IMR-90 (cell line): Measurements from ENCODE around the gene TCP11L1. TPM values are rescaled to one million over a fixed set of nuclear protein-coding genes. Genes with fewer than 3 reads are reported as not detected.

Experiments used
- ATAC-seq: fragments of 200-7000 bp; cut with Tn5 transposase; 2 replicates; pipeline ENCODE4 v1.9.1; 2020; ENCODE audit warnings: low read depth, mild to moderate bottlenecking, moderate library complexity
- BruUV-seq: library from RNA; stranded (reverse); fragments of 400-500 nt; replicated peaks from 2 replicates; lab custom pipeline; 2021; lab: Mats Ljungman, UMichigan
- CTCF ChIA-PET: fragments of 300-600 bp; formaldehyde crosslinking; extraction: SDS; loops from one replicate; lab custom pipeline; 2021; ENCODE audit warnings: antibody characterized with exemption; lab: Yijun Ruan, JAX
- POLR2A ChIA-PET: fragments of 300-600 bp; sonication (Branson Sonifier 250); formaldehyde crosslinking; loops from one replicate; lab custom pipeline; 2022; ENCODE audit warnings: antibody characterized with exemption; ENCODE audit not compliant: unreplicated experiment; lab: Charles Lee
- DNase-seq: peaks from one replicate; pipeline ENCODE4 v3.0.0; 2013
- H2AFZ ChIP-seq: replicated peaks from 2 replicates; pipeline ENCODE3; 2013; ENCODE audit warnings: low read length, mild to moderate bottlenecking; ENCODE audit not compliant: poor library complexity
- H2AK5ac ChIP-seq: 2 replicates; pipeline ENCODE4 v1.6.1; 2013; ENCODE audit warnings: low read depth, low read length, inconsistent platforms
- H2AK9ac ChIP-seq: replicated peaks from 2 replicates; pipeline ENCODE3; 2013; ENCODE audit warnings: mild to moderate bottlenecking, low read depth, low read length, moderate library complexity; ENCODE audit not compliant: poor library complexity
- H2BK120ac ChIP-seq: 2 replicates; pipeline ENCODE4 v1.6.1; 2013; ENCODE audit warnings: low read depth, low read length, inconsistent platforms
- H2BK15ac ChIP-seq: 3 replicates; pipeline ENCODE4 v1.6.1; 2013; ENCODE audit warnings: low read depth, low read length, inconsistent platforms
- H2BK20ac ChIP-seq: 2 replicates; pipeline ENCODE4 v1.6.1; 2013; ENCODE audit warnings: low read depth, mild to moderate bottlenecking, inconsistent platforms, low read length, moderate library complexity
- H2BK5ac ChIP-seq: 2 replicates; pipeline ENCODE4 v1.6.1; 2013; ENCODE audit warnings: mild to moderate bottlenecking, low read depth, low read length, inconsistent platforms; ENCODE audit not compliant: poor library complexity, severe bottlenecking
- H3K14ac ChIP-seq: replicated peaks from 2 replicates; pipeline ENCODE4 v1.6.1; 2013; ENCODE audit warnings: low read depth, low read length, inconsistent platforms
- H3K18ac ChIP-seq: 2 replicates; pipeline ENCODE4 v1.6.1; 2013; ENCODE audit warnings: low read depth, low read length, control low read depth
- H3K23ac ChIP-seq: 2 replicates; pipeline ENCODE4 v1.6.1; 2013; ENCODE audit warnings: low read depth, low read length, inconsistent platforms
- H3K27ac ChIP-seq: 2 replicates; pipeline ENCODE4 v1.5.1; 2013; ENCODE audit warnings: mild to moderate bottlenecking, control low read depth, low read length; ENCODE audit not compliant: insufficient read depth
- H3K27me3 ChIP-seq: 2 replicates; pipeline ENCODE4 v1.6.1; 2013; ENCODE audit warnings: low read length; ENCODE audit not compliant: control insufficient read depth, insufficient read depth
- H3K36me3 ChIP-seq: 2 replicates; pipeline ENCODE4 v1.6.1; 2013; ENCODE audit warnings: low read length, mixed read lengths; ENCODE audit not compliant: control insufficient read depth, insufficient read depth
- H3K4ac ChIP-seq: 2 replicates; pipeline ENCODE4 v1.6.1; 2013; ENCODE audit warnings: low read depth, low read length, inconsistent platforms
- H3K4me1 ChIP-seq: 2 replicates; pipeline ENCODE4 v1.6.1; 2013; ENCODE audit warnings: low read length, mixed read lengths; ENCODE audit not compliant: control insufficient read depth, insufficient read depth
- H3K4me2 ChIP-seq: 2 replicates; pipeline ENCODE4 v1.6.1; 2013; ENCODE audit warnings: low read depth, mild to moderate bottlenecking, control low read depth, low read length, moderate library complexity
- H3K4me3 ChIP-seq: 2 replicates; pipeline ENCODE4 v1.5.1; 2013; ENCODE audit warnings: low read depth, mild to moderate bottlenecking, control low read depth, low read length, moderate library complexity; ENCODE audit not compliant: insufficient read depth
- H3K56ac ChIP-seq: 2 replicates; pipeline ENCODE4 v1.6.1; 2013; ENCODE audit warnings: low read length, inconsistent platforms; ENCODE audit not compliant: insufficient read depth; ENCODE audit errors: extremely low read depth
- H3K79me1 ChIP-seq, 2 experiments: 2 replicates each; pipeline ENCODE4 v1.6.1; 2013; ENCODE audit warnings: low read length in 2 of 2, inconsistent platforms in 1 of 2, low read depth in 1 of 2
- H3K9ac ChIP-seq: 2 replicates; pipeline ENCODE4 v1.6.1; 2013; ENCODE audit warnings: low read depth, low read length, control low read depth
- H3K9me1 ChIP-seq: 2 replicates; pipeline ENCODE4 v1.6.1; 2013; ENCODE audit warnings: low read length, inconsistent platforms; ENCODE audit not compliant: insufficient read depth
- H3K9me3 ChIP-seq: 2 replicates; pipeline ENCODE4 v1.6.1; 2013; ENCODE audit warnings: low read length; ENCODE audit not compliant: control insufficient read depth, insufficient read depth
- H4K20me1 ChIP-seq: 2 replicates; pipeline ENCODE4 v1.6.1; 2013; ENCODE audit warnings: low read length, inconsistent platforms; ENCODE audit not compliant: insufficient read depth
- H4K5ac ChIP-seq: 2 replicates; pipeline ENCODE4 v1.6.1; 2013; ENCODE audit warnings: mild to moderate bottlenecking, low read depth, low read length, control low read depth
- H4K8ac ChIP-seq, 2 experiments: 2 replicates each; pipeline ENCODE4 v1.6.1; 2013; ENCODE audit warnings: low read depth in 2 of 2, low read length in 2 of 2, control low read depth in 1 of 2, inconsistent platforms in 1 of 2
- H4K91ac ChIP-seq: 2 replicates; pipeline ENCODE4 v1.6.1; 2013; ENCODE audit warnings: low read depth, low read length, inconsistent platforms; ENCODE audit not compliant: insufficient read depth
- BHLHE40 ChIP-seq: fragments of 150-350 bp; IDR thresholded peaks from 2 replicates; pipeline ENCODE4 v1.6.1; 2016; ENCODE audit warnings: mild to moderate bottlenecking, low read depth, low read length
- CEBPB ChIP-seq: IDR thresholded peaks from 2 replicates; pipeline ENCODE4 v1.6.1; 2012; ENCODE audit warnings: low read depth, low read length, improper control_type of control experiment
- CHD1 ChIP-seq: IDR thresholded peaks from 2 replicates; pipeline ENCODE4 v1.6.1; 2012; ENCODE audit warnings: low read depth, low read length, improper control_type of control experiment
- ELK1 ChIP-seq: fragments of 150-350 bp; IDR thresholded peaks from 2 replicates; pipeline ENCODE4 v1.6.1; 2016; ENCODE audit warnings: low read depth, mild to moderate bottlenecking, low read length, moderate library complexity, borderline replicate concordance
- FOS ChIP-seq: fragments of 150-350 bp; IDR thresholded peaks from 2 replicates; pipeline ENCODE4 v1.6.1; 2016; ENCODE audit warnings: low read depth, low read length
- MAFK ChIP-seq: IDR thresholded peaks from 2 replicates; pipeline ENCODE4 v1.6.1; 2012; ENCODE audit warnings: low read depth, low read length, improper control_type of control experiment
- MAZ ChIP-seq: IDR thresholded peaks from 2 replicates; pipeline ENCODE4 v1.6.1; 2012; ENCODE audit warnings: low read depth, mild to moderate bottlenecking, low read length, improper control_type of control experiment, moderate library complexity, borderline replicate concordance
- MXI1 ChIP-seq: IDR thresholded peaks from 2 replicates; pipeline ENCODE4 v1.6.1; 2012; ENCODE audit warnings: low read depth, mild to moderate bottlenecking, low read length, moderate library complexity, borderline replicate concordance
- NFE2L2 ChIP-seq: fragments of 150-350 bp; IDR thresholded peaks from 2 replicates; pipeline ENCODE4 v1.6.1; 2016; ENCODE audit warnings: low read depth, mild to moderate bottlenecking, low read length
- POLR2A ChIP-seq: IDR thresholded peaks from 2 replicates; pipeline ENCODE4 v1.6.1; 2012; ENCODE audit warnings: mild to moderate bottlenecking, low read depth, low read length
- RAD21 ChIP-seq: IDR thresholded peaks from 2 replicates; pipeline ENCODE4 v1.6.1; 2012; ENCODE audit warnings: low read length, improper control_type of control experiment
- RCOR1 ChIP-seq: IDR thresholded peaks from 2 replicates; pipeline ENCODE4 v1.6.1; 2012; ENCODE audit warnings: mild to moderate bottlenecking, low read length, improper control_type of control experiment; ENCODE audit not compliant: insufficient replicate concordance
- RFX5 ChIP-seq: IDR thresholded peaks from 2 replicates; pipeline ENCODE4 v1.8.0; 2012; ENCODE audit warnings: low read depth, mild to moderate bottlenecking, low read length, moderate library complexity
- SMC3 ChIP-seq: fragments of 150-350 bp; IDR thresholded peaks from 2 replicates; pipeline ENCODE4 v1.6.1; 2016; ENCODE audit warnings: low read depth, mild to moderate bottlenecking, antibody characterized with exemption, low read length, moderate library complexity
- WGBS, 2 experiments: methylation state at CpG; one replicate each; pipeline versions ENCODE4 v1.1.5 to v1.1.7; 2013; ENCODE audit warnings: missing lambda C conversion rate in 2 of 2; ENCODE audit not compliant: insufficient read length in 1 of 2; ENCODE audit errors: extremely low coverage in 2 of 2; 5-methylcytosine and 5-hydroxymethylcytosine counted together
- dilution Hi-C: fragments of 300-500 bp; cut with HindIII; formaldehyde crosslinking; loops from one replicate; pipeline ENCODE4 v1.14.3; 2018; ENCODE audit warnings: low sequenced_read_pairs; ENCODE audit not compliant: unreplicated experiment
- in situ Hi-C: fragments of 300-500 bp; cut with MboI; formaldehyde crosslinking; loops from 3 replicates; pipeline ENCODE4 v1.14.3; 2019; ENCODE audit warnings: low sequenced_read_pairs, inconsistent platforms, mixed read lengths
- intact Hi-C: fragments of 100-400 bp; cut with micrococcal nuclease; formaldehyde crosslinking; loops from 2 replicates; pipeline ENCODE4 v1.10.0; 2022
- polyA plus RNA-seq, 3 experiments: library from polyadenylated mRNA; depleted of rRNA; stranded (reverse); fragments of >200 nt; gene quantifications; 2 replicates each; pipeline ENCODE4 v1.2.3, GENCODE V29; 2012; ENCODE audit warnings: low replicate concordance in 1 of 3
- total RNA-seq: library from RNA; depleted of rRNA; stranded (reverse); fragments of >200 nt; gene quantifications from 2 replicates; pipeline ENCODE4 v1.2.3, GENCODE V29; 2012
- TF ChIP-seq, protein P1 (sequence below): fragments of 150-350 bp; IDR thresholded peaks from 2 replicates; pipeline ENCODE4 v1.6.1; 2017; ENCODE audit warnings: mild to moderate bottlenecking, antibody characterized with exemption, low read length, low read depth
- TF ChIP-seq, protein P2 (sequence below): conservative IDR thresholded peaks from 2 replicates; pipeline ENCODE4 v1.5.1; 2012; ENCODE audit warnings: mild to moderate bottlenecking, low read depth, low read length, improper control_type of control experiment

The TCP11L1 gene
- total and polyA plus RNA-seq, 2 of the 4 experiments (the other 2 are of a cell fraction), result 13.9 to 17.4 TPM

- H4K5ac ChIP-seq, result no peak overlapping the region
- CTCF ChIA-PET, result interaction anchor here (0.6 kb wide), 1 partner anchor 106 kb away, joined by 3 read pairs; no protein-coding TSS in a partner anchor
- H4K20me1 ChIP-seq, result no peaks in the 10 kb centered on the region
- H2BK15ac ChIP-seq, result no peak overlapping the region
- no peak overlapping the region for H2AK5ac ChIP-seq
- DNase-seq (no peak), ATAC-seq (no peak)
- H3K56ac ChIP-seq, result no peak overlapping the region
- H3K9ac ChIP-seq, result no peak overlapping the region
- peaks cover 6% of the 10 kb centered on the region; the same call in 1 of the 2 replicates for H3K9me1 ChIP-seq
- H2BK20ac ChIP-seq, result no peak overlapping the region
- H3K4me3 ChIP-seq, result no peak overlapping the region
- no peaks in the 10 kb centered on the region for H3K4me1 ChIP-seq
- in situ Hi-C loops (loop anchor here (25.0 kb wide), 2 partner anchors 215 to 465 kb away; partner anchors contain the start of genes EIF3M and PRRG4), intact Hi-C loops (loop anchor here (5.0 kb wide), 1 partner anchor 155 kb away; no protein-coding TSS in a partner anchor), dilution Hi-C loops (no loop called here)
- H4K8ac ChIP-seq, result no peak overlapping the region
- no TSS peak for BruUV-seq
- H2BK5ac ChIP-seq, result no peak overlapping the region
- no peak overlapping the region for H3K18ac ChIP-seq
- H3K4ac ChIP-seq, result no peak overlapping the region
- WGBS, 2 experiments, result no CpG with 5 or more reads among the region's 2 CpGs
- H2AK9ac ChIP-seq, result no peak overlapping the region
- no peak overlapping the region for H4K91ac ChIP-seq
- H3K79me1 ChIP-seq, result peaks cover 0 to 15% of the 10 kb centered on the region in 2 experiments; a peak in 2 of 4 replicates
- H3K23ac ChIP-seq, result no peak overlapping the region
- peaks cover 5% of the 10 kb centered on the region for H3K36me3 ChIP-seq
- H2AFZ ChIP-seq, result no peak overlapping the region
- H3K9me3 ChIP-seq, result no peaks in the 10 kb centered on the region
- H2BK120ac ChIP-seq, result no peak overlapping the region
- no peaks in the 10 kb centered on the region for H3K27me3 ChIP-seq
- H3K27ac ChIP-seq, result no peak overlapping the region
- no peak overlapping the region for H3K4me2 ChIP-seq
- no peak for TF ChIP-seq NFE2L2
- TF ChIP-seq MAFK, result no peak
- TF ChIP-seq ELK1, result no peak
- no peak for TF ChIP-seq CHD1
- no peak for TF ChIP-seq SMC3
- TF ChIP-seq MAZ, result no peak
- TF ChIP-seq MXI1, result no peak
- no peak for TF ChIP-seq RFX5
- no peak for TF ChIP-seq CEBPB
- TF ChIP-seq RAD21, result no peak
- no peak for TF ChIP-seq BHLHE40
- TF ChIP-seq FOS, result no peak
- no peak for TF ChIP-seq RCOR1
- no peak for TF ChIP-seq POLR2A
- TF ChIP-seq, protein P1, sequence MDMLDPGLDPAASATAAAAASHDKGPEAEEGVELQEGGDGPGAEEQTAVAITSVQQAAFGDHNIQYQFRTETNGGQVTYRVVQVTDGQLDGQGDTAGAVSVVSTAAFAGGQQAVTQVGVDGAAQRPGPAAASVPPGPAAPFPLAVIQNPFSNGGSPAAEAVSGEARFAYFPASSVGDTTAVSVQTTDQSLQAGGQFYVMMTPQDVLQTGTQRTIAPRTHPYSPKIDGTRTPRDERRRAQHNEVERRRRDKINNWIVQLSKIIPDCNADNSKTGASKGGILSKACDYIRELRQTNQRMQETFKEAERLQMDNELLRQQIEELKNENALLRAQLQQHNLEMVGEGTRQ, result no peak
- TF ChIP-seq, protein P2, sequence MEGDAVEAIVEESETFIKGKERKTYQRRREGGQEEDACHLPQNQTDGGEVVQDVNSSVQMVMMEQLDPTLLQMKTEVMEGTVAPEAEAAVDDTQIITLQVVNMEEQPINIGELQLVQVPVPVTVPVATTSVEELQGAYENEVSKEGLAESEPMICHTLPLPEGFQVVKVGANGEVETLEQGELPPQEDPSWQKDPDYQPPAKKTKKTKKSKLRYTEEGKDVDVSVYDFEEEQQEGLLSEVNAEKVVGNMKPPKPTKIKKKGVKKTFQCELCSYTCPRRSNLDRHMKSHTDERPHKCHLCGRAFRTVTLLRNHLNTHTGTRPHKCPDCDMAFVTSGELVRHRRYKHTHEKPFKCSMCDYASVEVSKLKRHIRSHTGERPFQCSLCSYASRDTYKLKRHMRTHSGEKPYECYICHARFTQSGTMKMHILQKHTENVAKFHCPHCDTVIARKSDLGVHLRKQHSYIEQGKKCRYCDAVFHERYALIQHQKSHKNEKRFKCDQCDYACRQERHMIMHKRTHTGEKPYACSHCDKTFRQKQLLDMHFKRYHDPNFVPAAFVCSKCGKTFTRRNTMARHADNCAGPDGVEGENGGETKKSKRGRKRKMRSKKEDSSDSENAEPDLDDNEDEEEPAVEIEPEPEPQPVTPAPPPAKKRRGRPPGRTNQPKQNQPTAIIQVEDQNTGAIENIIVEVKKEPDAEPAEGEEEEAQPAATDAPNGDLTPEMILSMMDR, result no peak
- no peak overlapping the region for H3K14ac ChIP-seq
- POLR2A ChIA-PET, result no interaction called here
These were observed 12.9 kb downstream of the TCP11L1 start for GRCh38 chr11:33052231-33052630.
